H1 (cell line): ENCODE data around the gene ZNF219. TPM values are rescaled to one million over a fixed set of nuclear protein-coding genes. Genes with fewer than 3 reads are reported as not detected.

Experiments used
- CTCF ChIA-PET: fragments of 300-600 bp; sonication (Branson Sonifier 250); formaldehyde crosslinking; loops from one replicate; lab custom pipeline; 2021; ENCODE audit not compliant: partially characterized antibody; lab: Charles Lee
- POLR2A ChIA-PET: fragments of 300-600 bp; sonication (Branson Sonifier 250); formaldehyde crosslinking; loops from one replicate; lab custom pipeline; 2021; ENCODE audit warnings: inconsistent platforms; ENCODE audit not compliant: partially characterized antibody; lab: Charles Lee
- DNase-seq, 2 experiments: peaks; one replicate each; pipeline versions ENCODE4 v3.0.0 to v3.0.0-alpha.2; 2010 to 2022; ENCODE audit warnings: low spot score in 2 of 2, low read depth in 1 of 2, mixed read lengths in 1 of 2
- FAIRE-seq: peaks from 2 replicates; lab custom pipeline; 2011; peaks lifted over from hg19 to GRCh38; lab: Jason Lieb, UNC
- H2AFZ ChIP-seq: 2 replicates; pipeline ENCODE4 v1.8.1; 2012; ENCODE audit warnings: low read length, inconsistent platforms
- H2AK5ac ChIP-seq: 2 replicates; pipeline ENCODE4 v1.6.1; 2013; ENCODE audit warnings: low read depth, low read length
- H2BK120ac ChIP-seq: replicated peaks from 2 replicates; pipeline ENCODE3; 2013; ENCODE audit warnings: low read depth, low read length, inconsistent platforms
- H2BK12ac ChIP-seq: 2 replicates; pipeline ENCODE4 v1.6.1; 2013; ENCODE audit warnings: low read depth, low read length
- H2BK15ac ChIP-seq: 2 replicates; pipeline ENCODE4 v1.6.1; 2013; ENCODE audit warnings: low read length
- H2BK20ac ChIP-seq: 2 replicates; pipeline ENCODE4 v1.6.1; 2013; ENCODE audit warnings: low read length
- H2BK5ac ChIP-seq: 2 replicates; pipeline ENCODE4 v1.6.1; 2013; ENCODE audit warnings: low read depth, low read length
- H3K14ac ChIP-seq: 2 replicates; pipeline ENCODE4 v1.6.1; 2013; ENCODE audit warnings: inconsistent platforms; ENCODE audit not compliant: insufficient read length
- H3K18ac ChIP-seq: 2 replicates; pipeline ENCODE4 v1.6.1; 2013; ENCODE audit warnings: low read length; ENCODE audit errors: extremely low read depth
- H3K23ac ChIP-seq: 2 replicates; pipeline ENCODE4 v1.6.1; 2013; ENCODE audit warnings: inconsistent platforms; ENCODE audit not compliant: insufficient read length
- H3K23me2 ChIP-seq: 2 replicates; pipeline ENCODE4 v1.6.1; 2013; ENCODE audit warnings: low read depth, low read length
- H3K27ac ChIP-seq: 2 replicates; pipeline ENCODE4 v1.6.1; 2011; ENCODE audit warnings: low read depth, low read length, inconsistent platforms
- H3K27me3 ChIP-seq, 4 experiments: replicated peaks in 1 of 4; 1 replicate in 1 of 4; 2 replicates in 3 of 4; pipeline versions ENCODE4 v1.6.1 to v1.8.1; 2011 to 2013; ENCODE audit warnings: low read length in 3 of 4, mild to moderate bottlenecking in 3 of 4, inconsistent platforms in 2 of 4, mixed read lengths in 2 of 4, moderate library complexity in 1 of 4; ENCODE audit not compliant: control insufficient read depth in 3 of 4, insufficient read depth in 3 of 4; ENCODE audit errors: extremely low read depth in 1 of 4
- H3K36me3 ChIP-seq, 4 experiments: 2 replicates each; pipeline versions ENCODE4 v1.6.1 to v1.8.1; 2011 to 2013; ENCODE audit warnings: mild to moderate bottlenecking in 4 of 4, low read length in 3 of 4, moderate library complexity in 2 of 4, control low read depth in 1 of 4, inconsistent platforms in 1 of 4; ENCODE audit not compliant: insufficient read depth in 4 of 4, control insufficient read depth in 2 of 4
- H3K4ac ChIP-seq: replicated peaks from 2 replicates; pipeline ENCODE3; 2013; ENCODE audit warnings: low read length, low read depth, mixed read lengths, inconsistent platforms; ENCODE audit not compliant: insufficient read length
- H3K4me1 ChIP-seq, 4 experiments: replicated peaks in 1 of 4; 1 replicate in 1 of 4; 2 replicates in 3 of 4; pipeline versions ENCODE4 v1.6.1 to v1.8.1; 2011 to 2013; ENCODE audit warnings: low read length in 3 of 4, inconsistent platforms in 2 of 4, mixed read lengths in 1 of 4; ENCODE audit not compliant: insufficient read depth in 4 of 4, control insufficient read depth in 3 of 4
- H3K4me2 ChIP-seq, 2 experiments: 2 replicates each; pipeline versions ENCODE4 v1.6.1 to v1.8.1; 2011 to 2013; ENCODE audit warnings: low read depth in 2 of 2, low read length in 2 of 2, control low read depth in 1 of 2, inconsistent platforms in 1 of 2, mild to moderate bottlenecking in 1 of 2; ENCODE audit not compliant: insufficient read depth in 1 of 2
- H3K4me3 ChIP-seq, 4 experiments: fragments of 200-600, 300-600 bp in 1 of 4; sonication (generic), shearing (Covaris generic), sonication (Bioruptor Twin) in 1 of 4; 2 replicates each; pipeline versions ENCODE4 v1.5.1 to v1.8.1; 2011 to 2016; ENCODE audit warnings: low read length in 4 of 4, low read depth in 3 of 4, control low read depth in 2 of 4, inconsistent platforms in 2 of 4, mild to moderate bottlenecking in 2 of 4, mixed read lengths in 1 of 4, moderate library complexity in 1 of 4; ENCODE audit not compliant: insufficient read depth in 2 of 4; ENCODE audit errors: extremely low read depth in 1 of 4
- H3K56ac ChIP-seq: replicated peaks from 2 replicates; pipeline ENCODE3; 2013; ENCODE audit warnings: low read depth, mild to moderate bottlenecking, mixed read lengths, low read length, inconsistent platforms; ENCODE audit not compliant: insufficient read length
- H3K79me1 ChIP-seq: 2 replicates; pipeline ENCODE4 v1.6.1; 2013; ENCODE audit warnings: low read depth, low read length, control low read depth
- H3K79me2 ChIP-seq, 2 experiments: 2 replicates each; pipeline versions ENCODE4 v1.6.1 to v1.8.1; 2012 to 2013; ENCODE audit warnings: low read length in 2 of 2, mild to moderate bottlenecking in 2 of 2, inconsistent platforms in 1 of 2; ENCODE audit not compliant: insufficient read depth in 2 of 2, control insufficient read depth in 1 of 2
- H3K9ac ChIP-seq, 4 experiments: replicated peaks in 1 of 4; 1 replicate in 1 of 4; 2 replicates in 3 of 4; pipeline versions ENCODE4 v1.6.1 to v1.8.1; 2011 to 2013; ENCODE audit warnings: low read depth in 3 of 4, low read length in 3 of 4, control low read depth in 2 of 4, mild to moderate bottlenecking in 2 of 4, moderate library complexity in 2 of 4, inconsistent platforms in 1 of 4; ENCODE audit errors: extremely low read depth in 1 of 4
- H3K9me3 ChIP-seq, 2 experiments: 2 replicates each; pipeline versions ENCODE4 v1.6.1 to v1.8.1; 2012 to 2013; ENCODE audit warnings: mild to moderate bottlenecking in 2 of 2, moderate library complexity in 2 of 2, control low read depth in 1 of 2, inconsistent platforms in 1 of 2, low read depth in 1 of 2, low read length in 1 of 2, mixed read lengths in 1 of 2; ENCODE audit not compliant: insufficient read depth in 2 of 2
- H4K20me1 ChIP-seq, 2 experiments: replicated peaks in 1 of 2; 2 replicates each; pipeline versions ENCODE3 to v1.8.1; 2011 to 2013; ENCODE audit warnings: inconsistent platforms in 2 of 2, low read length in 2 of 2, mild to moderate bottlenecking in 1 of 2; ENCODE audit not compliant: insufficient read depth in 2 of 2, control insufficient read depth in 1 of 2
- H4K5ac ChIP-seq: 2 replicates; pipeline ENCODE4 v1.6.1; 2013; ENCODE audit warnings: low read length, low read depth, mixed read lengths, inconsistent platforms; ENCODE audit not compliant: insufficient read length
- H4K8ac ChIP-seq: 2 replicates; pipeline ENCODE4 v1.8.0; 2013; ENCODE audit warnings: mild to moderate bottlenecking, moderate library complexity, low read length, inconsistent platforms; ENCODE audit not compliant: insufficient read depth; ENCODE audit errors: extremely low read depth
- H4K91ac ChIP-seq: replicated peaks from 2 replicates; pipeline ENCODE3; 2013; ENCODE audit warnings: low read length, mixed read lengths, inconsistent platforms; ENCODE audit not compliant: insufficient read length
- BACH1 ChIP-seq: IDR thresholded peaks from 2 replicates; pipeline ENCODE4 v1.6.1; 2012; ENCODE audit warnings: low read length, improper control_type of control experiment
- CEBPB ChIP-seq: IDR thresholded peaks from 2 replicates; pipeline ENCODE4 v1.6.1; 2012; ENCODE audit warnings: low read depth, low read length
- HDAC2 ChIP-seq, 2 experiments: fragments of 300-600 bp in 1 of 2; sonication (generic) in 1 of 2; IDR thresholded peaks; 2 replicates each; pipeline ENCODE4 v1.6.1; 2011 to 2012; ENCODE audit warnings: low read depth in 2 of 2, low read length in 2 of 2, mild to moderate bottlenecking in 2 of 2, moderate library complexity in 2 of 2, borderline replicate concordance in 1 of 2, inconsistent platforms in 1 of 2
- NRF1 ChIP-seq: IDR thresholded peaks from 2 replicates; pipeline ENCODE4 v1.6.1; 2011; ENCODE audit warnings: mild to moderate bottlenecking, low read depth, low read length, improper control_type of control experiment
- POLR2A ChIP-seq, 2 experiments: IDR thresholded peaks; 1 replicate in 1 of 2; 2 replicates in 1 of 2; pipeline ENCODE4 v1.6.1; 2011; ENCODE audit warnings: low read depth in 2 of 2, low read length in 2 of 2, mild to moderate bottlenecking in 2 of 2; ENCODE audit errors: control extremely low read depth in 1 of 2
- POLR2AphosphoS5 ChIP-seq: IDR thresholded peaks from 2 replicates; pipeline ENCODE4 v1.6.1; 2011; ENCODE audit warnings: low read depth, low read length
- POU5F1 ChIP-seq: IDR thresholded peaks from 2 replicates; pipeline ENCODE4 v1.6.1; 2011; ENCODE audit warnings: low read depth, mild to moderate bottlenecking, low read length, moderate library complexity
- RBBP5 ChIP-seq: IDR thresholded peaks from 2 replicates; pipeline ENCODE4 v1.7.1; 2012; ENCODE audit warnings: low read depth, mild to moderate bottlenecking, inconsistent platforms, low read length, moderate library complexity, borderline replicate concordance
- SP2 ChIP-seq: IDR thresholded peaks from 2 replicates; pipeline ENCODE4 v1.6.1; 2012; ENCODE audit warnings: mild to moderate bottlenecking, low read length, inconsistent platforms
- SP4 ChIP-seq: IDR thresholded peaks from 2 replicates; pipeline ENCODE4 v1.6.1; 2012; ENCODE audit warnings: low read length, inconsistent platforms
- SRF ChIP-seq: IDR thresholded peaks from 2 replicates; pipeline ENCODE4 v1.6.1; 2011; ENCODE audit warnings: mild to moderate bottlenecking, low read depth, low read length, moderate library complexity
- WGBS, 2 experiments: shearing (Covaris generic) in 1 of 2; methylation state at CpG; one replicate each; pipeline versions ENCODE4 v1.1.6 to v1.1.7; 2013 to 2015; ENCODE audit warnings: low lambda C conversion rate in 2 of 2, mixed read lengths in 2 of 2, inconsistent platforms in 1 of 2, low coverage in 1 of 2, missing lambda C conversion rate in 1 of 2; ENCODE audit not compliant: insufficient replicate concordance in 2 of 2, insufficient coverage in 1 of 2, insufficient read length in 1 of 2; ENCODE audit errors: extremely low coverage in 1 of 2, missing lambda C conversion rate in 1 of 2; 5-methylcytosine and 5-hydroxymethylcytosine counted together
- polyA plus RNA-seq, 7 experiments: library from polyadenylated mRNA; depleted of rRNA in 3 of 7; stranded (reverse) in 5 of 7; unstranded in 2 of 7; fragments of >200 nt in 5 of 7; fragments of 200-250 nt in 2 of 7; gene quantifications; 1 replicate in 5 of 7; 2 replicates in 1 of 7; 4 replicates in 1 of 7; pipeline versions ENCODE4 v1.2.1 to v1.2.3, GENCODE V29; 2011 to 2013; ENCODE audit warnings: missing spikeins in 2 of 7, mixed read lengths in 2 of 7
- total RNA-seq: library from RNA; stranded (reverse); fragmentation: NEBNext Ultra II Directional; extraction: Animal tissue kit (Norgen Biotek cat#: 25700); gene quantifications from 2 replicates; pipeline ENCODE4 v1.2.1, GENCODE V29; 2021

Gene ZNF219
- total and polyA plus RNA-seq, 2 of the 8 experiments (the other 6 are each of a cell fraction or from before 2014, with no cell fraction given): 113 to 160 TPM

DNA sequence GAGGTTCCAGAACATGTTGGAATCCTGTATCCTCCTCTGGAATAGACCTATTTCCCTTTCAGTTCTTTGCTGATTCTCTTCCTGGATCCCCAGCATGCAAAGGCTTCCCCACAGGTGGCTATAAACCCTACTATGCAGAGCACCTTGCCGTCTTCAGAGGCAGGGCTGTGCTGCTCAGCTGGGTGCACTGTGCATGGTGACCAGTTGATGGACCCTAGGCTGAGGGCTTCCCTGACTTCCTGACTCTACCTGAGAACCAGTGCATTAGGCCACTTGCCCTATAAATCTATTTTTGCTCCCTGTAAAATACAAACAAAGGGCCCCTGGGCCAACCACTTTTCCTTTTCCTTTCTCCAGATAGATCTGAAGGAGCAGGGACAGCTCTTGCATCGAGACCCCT is 14.1 kb downstream of the ZNF219 start:
- DNase-seq: no peak
- Histone ChIP-seq H3K4me2 (no peak overlapping the region), H3K9ac (no peak overlapping the region), H3K18ac (no peak overlapping the region), H4K20me1 (peaks cover 6 to 10% of the 10 kb centered on the region in 2 experiments), H4K8ac (no peak overlapping the region), H3K27me3 (no peaks in the 10 kb centered on the region), H3K14ac (no peak overlapping the region), H3K23me2 (no peaks in the 10 kb centered on the region), H3K36me3 (peaks cover 19 to 78% (median 60%) of the 10 kb centered on the region in 4 experiments), H3K56ac (no peak overlapping the region), H4K91ac (no peak overlapping the region), H2AK5ac (no peak overlapping the region), H2BK5ac (no peak overlapping the region), H2BK120ac (no peak overlapping the region), H3K79me2 (no peaks in the 10 kb centered on the region), H3K4me3 (no peak overlapping the region), H3K4me1 (peaks cover 0 to 5% (median 0%) of the 10 kb centered on the region in 4 experiments; a peak in 2 of 7 replicates), H3K4ac (no peak overlapping the region), H3K79me1 (no peaks in the 10 kb centered on the region), H3K23ac (no peak overlapping the region), H2BK20ac (no peak overlapping the region), H3K27ac (no peak overlapping the region), H2AFZ (no peak overlapping the region), H4K5ac (no peak overlapping the region), H2BK15ac (no peak overlapping the region), H3K9me3 (no peaks in the 10 kb centered on the region), H2BK12ac (no peak overlapping the region)
- ChIA-PET CTCF (interaction anchor here (0.7 to 10.2 kb wide), 9 partner anchors 9 to 416 kb away, joined by 3 to 148 read pairs (median 5); partner anchors contain the start of gene TMEM253), POLR2A (interaction anchor here (1.0 to 12.4 kb wide), 9 partner anchors 8 to 58 kb away, joined by 3 to 245 read pairs (median 5); partner anchors contain the start of genes ARHGEF40, RNASE8 and ZNF219)
- no peak for FAIRE-seq
- WGBS, 2 experiments: 77% methylated on average over 2 of the region's 2 CpGs; no CpG with 5 or more reads in 1 of the 2 experiments
- TF ChIP-seq POLR2AphosphoS5 (no peak), SRF (no peak), CEBPB (no peak), POU5F1 (no peak), NRF1 (no peak), SP2 (no peak), HDAC2 (IDR thresholded peaks at IDR 0.05; ENCODE audit: borderline replicate concordance in 1 of 2, low read depth in 2 of 2, low read length in 2 of 2) (no peak), BACH1 (no peak), SP4 (no peak), RBBP5 (no peak), POLR2A (IDR thresholded peaks at IDR 0.05; ENCODE audit: control extremely low read depth in 1 of 2, low read depth in 2 of 2, low read length in 2 of 2) (no peak)
